DMS 273 (cell line): ENCODE measurements around the gene JKAMP.
"Not testable (repeated sequence)": the region's sequence is repeated elsewhere in the genome, so short reads cannot be mapped to it uniquely, and the experiment has no call there.

Experiments used
- DNase-seq: peaks from one replicate; lab custom pipeline; 2025; ENCODE audit not compliant: unreplicated experiment; lab: John Stamatoyannopoulos, UW

JKAMP gene

GRCh38 chr14:59483819-59484638 is at the start of gene JKAMP, which contains the start of gene L3HYPDH:
JKAMP (plus strand) TSS chr14:59484517; CDS start chr14:59484590, 73 bp downstream.
L3HYPDH (minus strand) TSS chr14:59484408; CDS start chr14:59484316, 92 bp downstream.
- peak; percentile 99 for DNase-seq

DNA sequence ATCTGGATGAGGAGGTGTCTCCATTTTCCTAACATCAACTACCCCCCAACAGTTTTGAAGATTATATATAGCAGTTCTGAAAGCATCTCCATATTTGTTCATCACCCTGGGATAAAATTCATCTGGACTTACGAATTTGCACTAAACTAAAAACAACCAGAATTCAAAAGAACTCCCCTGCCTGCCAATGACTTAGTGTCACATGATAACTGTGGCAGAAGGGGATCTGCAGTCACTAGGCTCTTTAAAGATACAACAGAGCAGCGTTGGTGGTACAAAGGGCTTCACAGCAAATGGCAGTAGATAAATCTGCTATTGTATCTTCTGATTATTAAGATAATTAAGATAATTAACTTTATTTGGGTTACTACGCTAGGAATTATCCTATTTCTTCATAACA is 49.2 kb upstream of the JKAMP start:
- no peak for DNase-seq

DNA sequence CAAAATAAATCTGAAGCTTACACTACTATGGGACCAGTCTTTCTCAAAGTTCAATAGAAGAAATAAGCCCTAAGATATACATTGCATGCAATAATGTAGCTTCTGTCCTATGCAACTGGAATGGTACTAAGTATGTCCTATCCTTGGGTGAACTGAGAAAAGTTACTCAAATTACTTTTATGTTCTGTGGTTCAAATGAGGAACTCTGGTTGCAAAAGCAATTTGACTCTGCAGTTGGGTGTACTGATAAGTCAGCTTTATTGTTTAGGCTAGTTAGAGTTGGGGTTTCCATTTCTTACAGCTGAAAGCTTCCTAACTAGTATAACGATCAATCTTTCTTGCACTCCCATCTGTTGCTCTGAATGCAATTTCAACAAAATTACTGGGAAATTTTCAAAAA is 48.3 kb upstream of the JKAMP start:
- no peak for DNase-seq

- no peak for DNase-seq
These were observed 46.1 kb upstream of the JKAMP start for GRCh38 chr14:59438195-59438647.

DNA sequence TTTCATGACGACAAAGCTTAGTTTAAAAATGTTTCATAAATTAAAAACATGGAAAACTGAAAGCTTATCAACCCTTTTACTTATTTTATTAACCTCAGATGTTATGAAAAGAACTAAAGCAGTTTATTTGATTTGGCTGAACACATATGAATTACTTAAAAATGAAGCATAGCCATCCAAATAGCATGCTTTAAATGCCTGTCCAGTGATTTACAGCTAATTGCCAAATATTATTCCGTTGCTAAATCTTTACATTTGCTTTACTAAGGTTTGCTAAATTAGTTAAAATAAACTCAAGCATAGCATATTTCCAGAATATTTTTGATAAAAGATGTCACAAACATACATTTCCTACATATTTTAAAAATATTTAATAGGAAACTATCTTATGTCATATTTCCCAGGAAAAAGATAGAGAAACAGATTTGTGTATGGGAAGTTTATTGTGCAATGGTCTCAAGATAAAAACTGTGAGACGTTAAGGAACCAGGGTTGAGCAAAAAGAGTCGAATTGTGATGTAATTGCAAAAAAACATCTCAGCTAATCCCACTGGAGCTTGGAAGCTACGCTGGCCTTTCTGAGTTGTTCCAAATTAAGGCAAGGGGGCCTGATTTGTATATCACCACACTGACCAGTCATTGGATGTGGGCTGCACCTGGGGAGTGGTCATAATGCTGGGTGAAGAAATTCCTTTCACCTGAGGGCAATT is 44.9 kb upstream of the JKAMP start:
- DNase-seq, result no peak

GRCh38 chr14:59448673-59449072 is 35.6 kb upstream of the JKAMP start:
- not testable (repeated sequence) for DNase-seq

- no peak for DNase-seq
These were observed 33.6 kb upstream of the JKAMP start for GRCh38 chr14:59450716-59451115.

DNA sequence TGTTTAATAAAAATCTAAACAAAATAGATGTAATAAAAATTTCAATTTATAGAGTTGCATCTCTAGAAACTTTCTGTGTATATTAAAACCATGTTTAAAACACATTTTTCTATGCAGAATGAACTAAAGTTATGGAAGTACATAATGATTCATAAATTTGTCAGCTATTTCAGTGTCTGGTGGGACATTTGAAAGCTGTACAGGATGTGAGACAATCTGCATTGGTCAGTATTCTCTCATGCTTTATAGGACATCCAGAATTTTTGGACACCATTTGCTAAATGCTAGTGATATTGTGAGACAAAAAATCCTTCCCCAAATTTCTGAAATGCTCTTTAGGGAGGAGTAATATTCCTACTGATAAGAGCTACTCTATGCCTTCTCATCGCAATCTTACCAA is 32.5 kb upstream of the JKAMP start:
- DNase-seq, result no peak

- DNase-seq, result no peak
These were observed 30.2 kb upstream of the JKAMP start for GRCh38 chr14:59454139-59454538.

- DNase-seq, result peak; percentile 15
These were observed 28.9 kb upstream of the JKAMP start for GRCh38 chr14:59455411-59455810.

GRCh38 chr14:59458486-59458885 is 25.8 kb upstream of the JKAMP start:
- DNase-seq, result no peak

DNA sequence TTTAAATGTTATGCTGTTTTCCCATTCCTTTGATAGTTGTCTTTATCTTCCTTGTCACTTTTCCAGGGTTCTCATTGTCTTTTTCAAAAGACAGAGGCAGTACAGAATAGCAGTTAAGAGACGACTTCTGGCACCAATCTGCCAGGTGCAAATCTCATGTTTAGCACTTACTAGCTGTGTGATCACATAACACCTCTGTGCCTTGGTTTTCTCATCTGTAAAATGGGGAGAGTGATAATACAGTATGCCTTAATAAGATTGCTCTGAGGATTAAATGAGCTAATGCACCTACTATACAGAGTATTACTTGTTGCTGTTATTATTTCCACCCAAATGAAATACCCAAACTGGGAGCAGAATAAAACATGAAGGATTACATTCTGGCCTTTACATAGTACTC is 23.9 kb upstream of the JKAMP start:
- DNase-seq, result no peak

DNA sequence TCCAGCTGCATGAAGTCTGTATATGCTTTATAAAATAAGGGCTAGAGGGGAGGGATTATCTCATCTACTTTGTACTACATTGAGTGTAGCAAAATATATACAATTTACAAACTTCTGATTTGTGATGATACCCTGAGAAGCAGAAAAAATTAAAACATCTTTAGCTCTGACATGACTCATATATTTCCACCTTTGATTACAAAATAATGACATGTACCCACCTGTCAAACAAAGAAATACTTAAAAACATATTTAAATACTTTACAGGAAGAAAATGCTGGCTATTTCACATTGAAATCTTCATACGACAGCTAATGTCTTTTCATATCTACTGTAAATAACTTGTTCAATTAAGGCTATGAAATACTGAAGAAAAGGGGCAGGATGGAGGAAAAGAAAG is 22.4 kb upstream of the JKAMP start:
- no peak for DNase-seq

DNA sequence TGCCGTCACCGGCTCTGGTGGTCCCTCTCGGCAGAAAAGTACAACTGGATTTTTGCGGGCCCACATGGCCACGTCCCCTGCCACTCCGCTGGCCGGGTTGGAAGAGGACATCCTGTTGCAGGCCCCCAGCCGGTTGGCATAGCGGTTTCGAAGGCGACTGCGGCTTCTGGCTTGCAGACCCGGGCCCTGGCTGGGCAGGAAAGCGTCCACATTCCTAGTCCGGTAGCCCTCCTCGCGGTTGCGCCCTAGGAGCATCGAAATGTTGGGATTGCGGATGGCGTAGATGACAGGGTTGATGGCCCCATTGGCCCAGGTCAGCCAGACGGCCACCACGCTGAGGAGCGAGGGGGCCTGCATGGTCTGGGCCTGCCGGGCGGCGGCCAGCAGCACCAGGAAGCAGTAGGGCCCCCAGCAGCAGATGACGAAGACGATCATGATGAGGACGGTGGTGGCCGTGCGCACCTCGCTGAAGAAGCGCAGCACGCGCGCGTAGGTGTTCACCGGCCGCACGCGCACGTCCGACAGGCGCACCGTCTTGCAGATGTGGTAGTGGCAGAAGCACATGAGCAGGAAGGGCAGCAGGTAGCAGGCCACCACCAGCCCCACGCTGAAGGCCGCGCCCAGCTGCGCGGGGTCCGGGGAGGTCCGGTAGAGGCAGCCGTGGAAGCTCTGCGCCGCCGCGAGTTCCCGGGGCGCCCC is 20.4 kb upstream of the JKAMP start:
- DNase-seq, result no peak

DNA sequence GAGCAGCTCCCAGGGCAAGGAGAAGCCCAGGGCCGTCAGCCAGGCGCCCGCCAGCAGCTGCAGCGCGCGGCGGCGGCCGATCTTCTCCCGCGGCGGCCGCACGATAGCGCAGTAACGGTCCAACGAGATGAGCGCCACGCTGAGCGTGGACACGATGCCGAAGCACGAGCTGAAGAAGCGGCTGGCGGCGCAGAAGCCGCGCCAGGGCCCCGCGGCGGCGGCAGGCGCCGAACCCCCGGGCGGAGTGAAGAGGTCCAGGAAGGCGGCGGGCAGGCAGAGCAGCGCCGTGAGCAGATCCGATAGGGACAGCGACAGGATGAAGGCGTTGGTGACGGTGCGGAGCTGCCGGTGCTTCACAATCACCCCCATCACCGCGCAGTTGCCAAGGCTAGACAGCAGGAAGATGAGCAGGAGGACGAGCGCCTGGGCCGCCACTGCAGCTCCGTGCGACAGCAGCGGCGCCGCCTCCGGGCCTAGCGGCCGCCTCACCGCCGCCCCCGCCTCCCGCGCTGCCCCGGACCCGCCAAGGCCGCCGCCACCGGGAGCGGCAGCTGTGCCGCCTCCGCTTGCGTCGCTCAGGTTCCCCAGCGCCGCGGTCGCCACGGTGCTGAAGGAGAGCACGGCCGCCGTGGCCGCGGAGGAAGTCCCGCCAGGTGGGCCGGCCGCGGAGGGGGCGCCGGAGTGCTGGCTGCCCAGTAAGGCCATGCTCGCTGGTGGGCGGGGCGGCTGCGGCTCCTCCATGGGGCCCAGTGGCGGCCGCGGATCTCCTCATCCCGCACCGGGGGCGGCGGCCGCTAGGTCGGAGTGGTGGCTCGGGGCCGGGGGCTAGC is 19.6 kb upstream of the JKAMP start:
- peak; percentile 78 for DNase-seq

- peak; percentile 72 for DNase-seq
These were observed 18.8 kb upstream of the JKAMP start, which contains the start of gene GPR135 for GRCh38 chr14:59465316-59466135. GPR135 (minus strand) TSS chr14:59465380; CDS start chr14:59465226, 154 bp downstream.

- DNase-seq, result peak; percentile 44
These were observed 10.1 kb upstream of the JKAMP start for GRCh38 chr14:59474172-59474571.

DNA sequence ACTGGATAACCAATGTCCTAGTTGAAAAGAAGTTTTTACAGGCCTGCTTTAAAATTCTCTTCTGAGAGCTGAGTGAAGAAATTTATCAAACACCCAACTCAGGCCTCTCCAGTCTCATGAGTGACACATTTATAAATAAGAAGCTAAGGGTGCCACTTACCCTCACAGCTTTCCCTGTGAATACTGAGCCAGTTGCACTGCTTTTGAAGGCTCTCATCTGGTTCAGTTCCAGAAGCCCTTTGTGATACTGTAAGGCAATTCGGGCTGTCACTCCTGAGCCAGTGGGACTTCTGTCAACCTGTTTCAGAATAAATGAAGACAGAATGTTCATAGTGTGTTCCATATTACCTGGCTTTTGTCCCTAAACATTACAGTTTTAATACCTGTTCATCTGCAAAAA is 8.6 kb upstream of the JKAMP start:
- no peak for DNase-seq

GRCh38 chr14:59478540-59478939 is 5.8 kb upstream of the JKAMP start:
- no peak for DNase-seq

DNA sequence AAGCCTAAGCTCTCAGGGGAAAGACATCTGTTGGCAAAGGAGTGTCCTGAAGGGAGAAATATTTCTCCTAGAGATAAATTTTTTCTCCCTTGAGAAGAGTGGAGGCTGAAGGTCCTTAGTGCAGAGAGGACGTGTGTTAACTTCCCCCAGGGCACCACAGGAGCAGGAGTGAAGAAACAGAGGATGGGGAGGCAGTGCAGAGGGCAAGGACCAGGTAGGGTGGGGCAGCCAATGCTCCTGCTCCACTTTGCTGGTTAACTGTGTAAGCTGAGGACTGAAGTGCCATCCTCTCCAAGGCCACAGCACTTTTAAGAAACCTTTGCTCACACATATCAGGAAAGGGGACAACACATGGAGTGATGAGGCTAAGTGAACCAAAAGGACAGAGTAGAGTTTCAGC is 4.2 kb upstream of the JKAMP start:
- DNase-seq, result no peak
